KMS-11 (cell line): ENCODE results near the gene TMEM247.

ENCODE experiments used
- H2AFZ ChIP-seq: fragments of 200-600 bp; sonication (generic); 2 replicates; pipeline ENCODE4 v1.6.1; 2016; ENCODE audit warnings: antibody characterized with exemption, mixed run types, low read depth
- H3K27ac ChIP-seq: fragments of 200-600 bp; sonication (generic); 2 replicates; pipeline ENCODE4 v1.6.1; 2016; ENCODE audit warnings: mild to moderate bottlenecking, mixed run types
- H3K27me3 ChIP-seq: fragments of 200-600 bp; sonication (generic); 2 replicates; pipeline ENCODE4 v1.6.1; 2017; ENCODE audit warnings: mild to moderate bottlenecking, low read depth, mixed run types, moderate library complexity; ENCODE audit not compliant: insufficient read depth
- H3K36me3 ChIP-seq: fragments of 200-600 bp; sonication (generic); 2 replicates; pipeline ENCODE4 v1.6.1; 2017; ENCODE audit warnings: mild to moderate bottlenecking, mixed run types; ENCODE audit not compliant: insufficient read depth
- H3K4me1 ChIP-seq: fragments of 200-600 bp; sonication (generic); 2 replicates; pipeline ENCODE4 v1.6.1; 2016; ENCODE audit warnings: mild to moderate bottlenecking, low read depth, mixed run types; ENCODE audit not compliant: poor library complexity, severe bottlenecking
- H3K4me2 ChIP-seq: fragments of 200-600 bp; sonication (generic); 2 replicates; pipeline ENCODE4 v1.7.0; 2016; ENCODE audit warnings: mild to moderate bottlenecking, mixed run types
- H3K4me3 ChIP-seq: fragments of 200-600 bp; sonication (generic); IDR thresholded peaks from 2 replicates; pipeline ENCODE4 v1.6.1; 2017; ENCODE audit warnings: low read depth, low read length, mixed read lengths; ENCODE audit not compliant: insufficient read depth
- H3K79me2 ChIP-seq: fragments of 200-600 bp; sonication (generic); 2 replicates; pipeline ENCODE4 v1.6.1; 2016; ENCODE audit warnings: low read depth, mixed run types; ENCODE audit not compliant: insufficient read depth
- H3K9ac ChIP-seq: fragments of 200-600 bp; sonication (generic); 2 replicates; pipeline ENCODE4 v1.6.1; 2016; ENCODE audit warnings: mild to moderate bottlenecking, mixed run types
- H4K20me1 ChIP-seq: fragments of 200-600 bp; sonication (generic); 2 replicates; pipeline ENCODE4 v1.6.1; 2016; ENCODE audit warnings: mild to moderate bottlenecking, mixed run types; ENCODE audit not compliant: insufficient read depth
- CTCF ChIP-seq: fragments of 200-600 bp; sonication (generic); conservative IDR thresholded peaks from 2 replicates; pipeline ENCODE4 v1.6.1; 2017; ENCODE audit warnings: low read depth, mild to moderate bottlenecking, antibody characterized with exemption, low read length, moderate library complexity, mixed read lengths

TMEM247 gene

DNA sequence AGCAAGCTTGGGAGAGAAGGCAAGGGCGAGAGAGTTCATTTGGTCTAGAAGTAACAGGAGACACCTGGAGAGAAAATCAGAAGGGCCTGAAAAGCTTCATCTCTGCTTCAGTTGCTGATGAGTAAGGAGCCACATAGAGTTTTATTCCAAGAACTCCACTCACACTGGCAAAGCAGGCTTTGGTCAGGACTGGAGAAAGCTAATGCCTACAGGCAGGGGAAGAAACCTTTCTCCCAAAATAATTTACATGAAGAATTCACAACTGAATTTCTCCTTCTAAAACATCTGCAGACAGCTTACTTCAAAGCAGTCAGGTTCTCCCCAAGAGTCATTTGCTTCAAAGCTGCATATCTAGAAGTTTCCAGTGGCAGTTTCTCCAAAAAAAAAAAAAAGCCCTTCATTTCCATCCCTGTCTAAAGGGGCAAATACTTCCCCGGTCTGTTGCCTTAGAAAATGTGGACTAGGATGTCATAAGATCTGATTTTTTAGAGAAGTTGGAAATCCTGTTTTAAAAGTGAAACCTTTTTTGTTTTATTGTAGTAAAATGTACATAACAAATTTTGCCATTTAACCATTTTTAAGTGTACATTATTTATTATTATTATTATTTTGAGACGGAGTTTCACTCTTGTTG, 46.3 kb downstream of the TMEM247 start:
- Histone ChIP-seq H3K36me3 (no peaks in the 10 kb centered on the region), H3K27me3 (no peaks in the 10 kb centered on the region), H4K20me1 (no peaks in the 10 kb centered on the region), H3K27ac (no peak overlapping the region), H3K4me3 (no peak overlapping the region), H3K79me2 (no peaks in the 10 kb centered on the region), H3K4me1 (no peaks in the 10 kb centered on the region), H3K4me2 (no peak overlapping the region), H3K9ac (no peak overlapping the region), H2AFZ (no peak overlapping the region)
- TF ChIP-seq CTCF = no peak

DNA sequence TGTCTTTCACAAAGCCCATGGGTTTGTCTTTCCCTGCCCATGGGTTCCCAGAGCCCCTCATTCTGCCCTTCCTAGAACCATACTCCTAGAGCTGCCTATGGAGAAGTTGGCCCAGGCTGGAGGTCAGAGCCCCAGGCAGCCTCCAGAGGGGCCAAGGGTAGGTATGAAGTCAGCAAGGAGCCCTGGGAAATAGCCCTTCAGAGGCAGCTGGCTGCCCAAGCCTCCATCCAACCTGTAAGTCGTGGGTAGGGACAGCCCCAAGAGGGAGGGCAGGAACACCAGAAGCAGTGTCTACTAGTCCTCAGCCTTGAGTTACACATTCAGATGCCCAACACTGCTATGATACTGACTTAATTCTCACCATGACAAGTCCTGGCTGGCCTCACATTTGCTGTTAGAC, 49.5 kb downstream of the TMEM247 start:
- H2AFZ ChIP-seq = no peak overlapping the region
- no peak for TF ChIP-seq CTCF
- H3K4me2 ChIP-seq = no peak overlapping the region
- no peak overlapping the region for H3K9ac ChIP-seq
- H3K79me2 ChIP-seq = no peaks in the 10 kb centered on the region
- H3K4me3 ChIP-seq = no peak overlapping the region
- H3K36me3 ChIP-seq = no peaks in the 10 kb centered on the region
- no peak overlapping the region for H3K27ac ChIP-seq
- no peaks in the 10 kb centered on the region for H3K4me1 ChIP-seq
- H4K20me1 ChIP-seq = no peaks in the 10 kb centered on the region
- no peaks in the 10 kb centered on the region for H3K27me3 ChIP-seq

DNA sequence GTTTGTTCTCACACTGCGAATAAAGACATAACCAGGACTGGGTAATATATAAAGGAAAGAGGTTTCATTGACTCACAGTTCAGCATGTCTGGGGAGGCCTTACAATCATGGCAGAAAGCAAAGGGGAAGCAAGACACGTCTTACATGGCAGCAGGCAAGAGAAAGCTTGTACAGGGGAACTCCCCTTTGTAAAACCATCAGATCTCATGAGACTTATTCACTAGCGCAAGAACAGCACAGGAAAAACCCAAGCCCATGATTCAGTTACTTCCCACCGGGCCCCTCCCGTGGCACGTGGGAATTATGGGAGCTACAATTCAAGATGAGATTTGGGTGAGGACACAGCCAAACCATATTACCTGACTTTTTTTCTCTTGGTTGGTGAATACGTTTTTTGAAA, 51.3 kb downstream of the TMEM247 start:
- peaks cover 11% of the 10 kb centered on the region for H3K4me1 ChIP-seq
- H3K79me2 ChIP-seq = no peaks in the 10 kb centered on the region
- H3K9ac ChIP-seq = no peak overlapping the region

DNA sequence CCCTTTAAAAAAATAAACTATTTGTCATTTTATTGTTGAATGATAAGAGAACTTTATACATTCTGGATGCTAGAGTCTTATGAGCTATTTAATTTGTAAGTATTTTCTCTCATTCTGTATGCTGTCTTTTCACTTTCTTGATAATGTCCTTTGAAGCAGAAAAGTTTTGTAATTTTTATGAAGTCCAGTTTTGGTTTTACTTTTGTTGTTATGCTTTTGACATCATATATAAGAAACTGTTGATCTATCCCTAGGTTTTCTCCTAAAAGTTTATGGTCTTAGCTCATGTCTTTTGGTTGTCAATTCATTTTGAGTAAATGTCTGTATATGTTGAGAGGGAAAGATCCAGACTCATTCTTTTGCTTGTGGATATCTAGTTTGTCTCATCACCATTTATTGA, 52.5 kb downstream of the TMEM247 start:
- TF ChIP-seq CTCF = no peak
- no peaks in the 10 kb centered on the region for H3K79me2 ChIP-seq
- H3K4me2 ChIP-seq = no peak overlapping the region
- H3K36me3 ChIP-seq = no peaks in the 10 kb centered on the region
- no peaks in the 10 kb centered on the region for H4K20me1 ChIP-seq
- H3K4me3 ChIP-seq = no peak overlapping the region
- H2AFZ ChIP-seq = no peak overlapping the region
- H3K27ac ChIP-seq = no peak overlapping the region
- H3K4me1 ChIP-seq = peaks cover 13% of the 10 kb centered on the region
- H3K27me3 ChIP-seq = no peaks in the 10 kb centered on the region
- H3K9ac ChIP-seq = no peak overlapping the region

More for the DNA sequence above, 51.3 kb downstream of the TMEM247 start:
- no peaks in the 10 kb centered on the region for H4K20me1 ChIP-seq
- H3K4me3 ChIP-seq = no peak overlapping the region
- H3K27me3 ChIP-seq = no peaks in the 10 kb centered on the region
- no peak overlapping the region for H3K27ac ChIP-seq
- no peak for TF ChIP-seq CTCF
- H3K36me3 ChIP-seq = no peaks in the 10 kb centered on the region
- H2AFZ ChIP-seq = no peak overlapping the region
- no peak overlapping the region for H3K4me2 ChIP-seq
